ENCODE results near the gene TDG.

The TDG gene

GRCh38 chr12:103969391-103969790, 3.7 kb downstream of the TDG start:
- Histone ChIP-seq H3K4me1 (ENCODE audit: control insufficient read depth, insufficient read depth, low read depth, low read length) (peaks cover 10% of the 10 kb centered on the region), H3K4me2 (ENCODE audit: low read length, poor library complexity, severe bottlenecking) (peak overlapping the region; percentile 7), H4K91ac (ENCODE audit: low read length) (no peak overlapping the region), H3K14ac (ENCODE audit: low read length in 2 of 2) (no peak overlapping the region), H3K79me1 (replicated peaks; ENCODE audit: low read length, poor library complexity, severe bottlenecking) (peaks cover 1% of the 10 kb centered on the region), H3K9me3 (ENCODE audit: control insufficient read depth, low read length) (no peaks in the 10 kb centered on the region), H2BK120ac (ENCODE audit: low read depth, low read length) (no peak overlapping the region), H3K4me3 (ENCODE audit: insufficient read depth in 1 of 2, low read depth in 1 of 2, low read length in 2 of 2) (no peak overlapping the region), H2AK5ac (ENCODE audit: low read length, severe bottlenecking) (no peak overlapping the region), H2AFZ (ENCODE audit: low read depth, low read length) (no peak overlapping the region), H3K27me3 (ENCODE audit: control insufficient read depth in 1 of 2, insufficient read depth in 1 of 2, low read length in 2 of 2) (no peaks in the 10 kb centered on the region), H2BK5ac (ENCODE audit: low read depth, low read length, poor library complexity, severe bottlenecking) (no peak overlapping the region), H3K23ac (ENCODE audit: low read length in 2 of 2) (no peak overlapping the region), H3K18ac (ENCODE audit: low read depth in 1 of 2, low read length in 2 of 2) (no peak overlapping the region), H2BK12ac (ENCODE audit: low read length in 2 of 2) (no peak overlapping the region), H3K27ac (ENCODE audit: low read length, poor library complexity, severe bottlenecking) (peak overlapping the region; percentile 47), H2BK15ac (ENCODE audit: low read depth, poor library complexity, severe bottlenecking) (no peak overlapping the region), H3K4ac (ENCODE audit: low read depth in 1 of 2, low read length in 2 of 2) (no peak overlapping the region), H3K36me3 (ENCODE audit: control insufficient read depth in 1 of 2, insufficient read depth in 2 of 2, low read depth in 1 of 2, low read length in 2 of 2) (peaks cover 6 to 25% of the 10 kb centered on the region in 2 experiments), H4K8ac (ENCODE audit: low read length) (no peak overlapping the region), H3K9ac (ENCODE audit: low read length) (peak overlapping the region; percentile 26)
- 63% methylated on average over 2 of the region's 2 CpGs for WGBS
- DNase-seq = peak; percentile 19

- no peak overlapping the region for H3K4me2 ChIP-seq (ENCODE audit: low read length, poor library complexity, severe bottlenecking)
- H2BK12ac ChIP-seq (ENCODE audit: low read length in 2 of 2) = no peak overlapping the region
- H3K9ac ChIP-seq (ENCODE audit: low read length) = no peak overlapping the region
- H2BK5ac ChIP-seq (ENCODE audit: low read depth, low read length, poor library complexity, severe bottlenecking) = no peak overlapping the region
- no peak overlapping the region for H2AK5ac ChIP-seq (ENCODE audit: low read length, severe bottlenecking)
- H4K8ac ChIP-seq (ENCODE audit: low read length) = no peak overlapping the region
- peaks cover 18 to 47% of the 10 kb centered on the region in 2 experiments for H3K36me3 ChIP-seq (ENCODE audit: control insufficient read depth in 1 of 2, insufficient read depth in 2 of 2, low read depth in 1 of 2, low read length in 2 of 2)
- H3K27me3 ChIP-seq (ENCODE audit: control insufficient read depth in 1 of 2, insufficient read depth in 1 of 2, low read length in 2 of 2) = no peaks in the 10 kb centered on the region
- peak overlapping the region in 1 of 2 experiments; percentile 9 for H3K23ac ChIP-seq (ENCODE audit: low read length in 2 of 2)
- H3K4me1 ChIP-seq (ENCODE audit: control insufficient read depth, insufficient read depth, low read depth, low read length) = peaks cover 10% of the 10 kb centered on the region
- H2BK120ac ChIP-seq (ENCODE audit: low read depth, low read length) = no peak overlapping the region
- no peak overlapping the region for H2AFZ ChIP-seq (ENCODE audit: low read depth, low read length)
- no peak overlapping the region for H3K27ac ChIP-seq (ENCODE audit: low read length, poor library complexity, severe bottlenecking)
- no peak overlapping the region for H3K4ac ChIP-seq (ENCODE audit: low read depth in 1 of 2, low read length in 2 of 2)
- no peak overlapping the region for H4K91ac ChIP-seq (ENCODE audit: low read length)
- peaks cover 5% of the 10 kb centered on the region for H3K79me1 ChIP-seq (replicated peaks; ENCODE audit: low read length, poor library complexity, severe bottlenecking)
- no peaks in the 10 kb centered on the region for H3K9me3 ChIP-seq (ENCODE audit: control insufficient read depth, low read length)
- no peak overlapping the region for H3K14ac ChIP-seq (ENCODE audit: low read length in 2 of 2)
- H3K4me3 ChIP-seq (ENCODE audit: insufficient read depth in 1 of 2, low read depth in 1 of 2, low read length in 2 of 2) = no peak overlapping the region
- 100% methylated on average over 2 of the region's 2 CpGs for WGBS
- no peak overlapping the region for H3K18ac ChIP-seq (ENCODE audit: low read depth in 1 of 2, low read length in 2 of 2)
- no peak for DNase-seq
- H2BK15ac ChIP-seq (ENCODE audit: low read depth, poor library complexity, severe bottlenecking) = no peak overlapping the region
Observed at GRCh38 chr12:103973909-103974308, 8.2 kb downstream of the TDG start.

GRCh38 chr12:103975368-103975767, 9.7 kb downstream of the TDG start:
- peaks cover 10% of the 10 kb centered on the region for H3K4me1 ChIP-seq (ENCODE audit: control insufficient read depth, insufficient read depth, low read depth, low read length)
- H3K23ac ChIP-seq (ENCODE audit: low read length in 2 of 2) = no peak overlapping the region
- H3K36me3 ChIP-seq (ENCODE audit: control insufficient read depth in 1 of 2, insufficient read depth in 2 of 2, low read depth in 1 of 2, low read length in 2 of 2) = peaks cover 22 to 52% of the 10 kb centered on the region in 2 experiments
- H4K8ac ChIP-seq (ENCODE audit: low read length) = no peak overlapping the region
- no peak overlapping the region for H3K4me2 ChIP-seq (ENCODE audit: low read length, poor library complexity, severe bottlenecking)
- H3K4me3 ChIP-seq (ENCODE audit: insufficient read depth in 1 of 2, low read depth in 1 of 2, low read length in 2 of 2) = no peak overlapping the region
- no peak overlapping the region for H3K4ac ChIP-seq (ENCODE audit: low read depth in 1 of 2, low read length in 2 of 2)
- no peaks in the 10 kb centered on the region for H3K27me3 ChIP-seq (ENCODE audit: control insufficient read depth in 1 of 2, insufficient read depth in 1 of 2, low read length in 2 of 2)
- no peak overlapping the region for H2BK12ac ChIP-seq (ENCODE audit: low read length in 2 of 2)
- H2AK5ac ChIP-seq (ENCODE audit: low read length, severe bottlenecking) = no peak overlapping the region
- no peaks in the 10 kb centered on the region for H3K9me3 ChIP-seq (ENCODE audit: control insufficient read depth, low read length)
- no peak overlapping the region for H2BK5ac ChIP-seq (ENCODE audit: low read depth, low read length, poor library complexity, severe bottlenecking)
- no peak overlapping the region for H4K91ac ChIP-seq (ENCODE audit: low read length)
- no peak overlapping the region for H2BK120ac ChIP-seq (ENCODE audit: low read depth, low read length)
- no peak overlapping the region for H2AFZ ChIP-seq (ENCODE audit: low read depth, low read length)
- DNase-seq = no peak
- H2BK15ac ChIP-seq (ENCODE audit: low read depth, poor library complexity, severe bottlenecking) = no peak overlapping the region
- H3K79me1 ChIP-seq (replicated peaks; ENCODE audit: low read length, poor library complexity, severe bottlenecking) = peaks cover 9% of the 10 kb centered on the region
- H3K9ac ChIP-seq (ENCODE audit: low read length) = no peak overlapping the region
- H3K18ac ChIP-seq (ENCODE audit: low read depth in 1 of 2, low read length in 2 of 2) = no peak overlapping the region
- H3K14ac ChIP-seq (ENCODE audit: low read length in 2 of 2) = no peak overlapping the region
- WGBS = 97% methylated on average over 2 of the region's 2 CpGs
- no peak overlapping the region for H3K27ac ChIP-seq (ENCODE audit: low read length, poor library complexity, severe bottlenecking)

GRCh38 chr12:103978384-103978982, 12.8 kb downstream of the TDG start:
- H3K14ac ChIP-seq (ENCODE audit: low read length in 2 of 2) = no peak overlapping the region
- H3K27me3 ChIP-seq (ENCODE audit: control insufficient read depth in 1 of 2, insufficient read depth in 1 of 2, low read length in 2 of 2) = no peaks in the 10 kb centered on the region
- no peak overlapping the region for H3K9ac ChIP-seq (ENCODE audit: low read length)
- H3K4me3 ChIP-seq (ENCODE audit: insufficient read depth in 1 of 2, low read depth in 1 of 2, low read length in 2 of 2) = no peak overlapping the region
- no peak overlapping the region for H3K23ac ChIP-seq (ENCODE audit: low read length in 2 of 2)
- H2AFZ ChIP-seq (ENCODE audit: low read depth, low read length) = no peak overlapping the region
- no peak overlapping the region for H2BK5ac ChIP-seq (ENCODE audit: low read depth, low read length, poor library complexity, severe bottlenecking)
- H3K4me2 ChIP-seq (ENCODE audit: low read length, poor library complexity, severe bottlenecking) = no peak overlapping the region
- H3K36me3 ChIP-seq (ENCODE audit: control insufficient read depth in 1 of 2, insufficient read depth in 2 of 2, low read depth in 1 of 2, low read length in 2 of 2) = peaks cover 32 to 71% of the 10 kb centered on the region in 2 experiments
- H4K8ac ChIP-seq (ENCODE audit: low read length) = no peak overlapping the region
- no peak overlapping the region for H2BK12ac ChIP-seq (ENCODE audit: low read length in 2 of 2)
- no peak overlapping the region for H4K91ac ChIP-seq (ENCODE audit: low read length)
- no peak for DNase-seq
- H3K9me3 ChIP-seq (ENCODE audit: control insufficient read depth, low read length) = no peaks in the 10 kb centered on the region
- H3K4ac ChIP-seq (ENCODE audit: low read depth in 1 of 2, low read length in 2 of 2) = no peak overlapping the region
- H3K27ac ChIP-seq (ENCODE audit: low read length, poor library complexity, severe bottlenecking) = no peak overlapping the region
- no peak overlapping the region for H2BK15ac ChIP-seq (ENCODE audit: low read depth, poor library complexity, severe bottlenecking)
- peaks cover 6% of the 10 kb centered on the region for H3K4me1 ChIP-seq (ENCODE audit: control insufficient read depth, insufficient read depth, low read depth, low read length)
- no peak overlapping the region for H2AK5ac ChIP-seq (ENCODE audit: low read length, severe bottlenecking)
- no peak overlapping the region for H2BK120ac ChIP-seq (ENCODE audit: low read depth, low read length)
- peaks cover 18% of the 10 kb centered on the region for H3K79me1 ChIP-seq (replicated peaks; ENCODE audit: low read length, poor library complexity, severe bottlenecking)
- H3K18ac ChIP-seq (ENCODE audit: low read depth in 1 of 2, low read length in 2 of 2) = no peak overlapping the region
- whole genome bisulfite sequencing = 95% methylated on average over 4 of the region's 4 CpGs
